ENCODE results near the gene LPCAT1.

Gene LPCAT1

GRCh38 chr5:1446602-1447343 lies 77.0 kb downstream of the LPCAT1 start:
- TF ChIP-seq, protein P1, sequence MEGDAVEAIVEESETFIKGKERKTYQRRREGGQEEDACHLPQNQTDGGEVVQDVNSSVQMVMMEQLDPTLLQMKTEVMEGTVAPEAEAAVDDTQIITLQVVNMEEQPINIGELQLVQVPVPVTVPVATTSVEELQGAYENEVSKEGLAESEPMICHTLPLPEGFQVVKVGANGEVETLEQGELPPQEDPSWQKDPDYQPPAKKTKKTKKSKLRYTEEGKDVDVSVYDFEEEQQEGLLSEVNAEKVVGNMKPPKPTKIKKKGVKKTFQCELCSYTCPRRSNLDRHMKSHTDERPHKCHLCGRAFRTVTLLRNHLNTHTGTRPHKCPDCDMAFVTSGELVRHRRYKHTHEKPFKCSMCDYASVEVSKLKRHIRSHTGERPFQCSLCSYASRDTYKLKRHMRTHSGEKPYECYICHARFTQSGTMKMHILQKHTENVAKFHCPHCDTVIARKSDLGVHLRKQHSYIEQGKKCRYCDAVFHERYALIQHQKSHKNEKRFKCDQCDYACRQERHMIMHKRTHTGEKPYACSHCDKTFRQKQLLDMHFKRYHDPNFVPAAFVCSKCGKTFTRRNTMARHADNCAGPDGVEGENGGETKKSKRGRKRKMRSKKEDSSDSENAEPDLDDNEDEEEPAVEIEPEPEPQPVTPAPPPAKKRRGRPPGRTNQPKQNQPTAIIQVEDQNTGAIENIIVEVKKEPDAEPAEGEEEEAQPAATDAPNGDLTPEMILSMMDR (IDR thresholded peaks at IDR 0.05; ENCODE audit: low read depth, low read length), result no peak
- H3K4me3 ChIP-seq (ENCODE audit: low read depth, low read length), result no peak overlapping the region

GRCh38 chr5:1445689-1446601 lies 77.8 kb downstream of the LPCAT1 start:
- TF ChIP-seq, protein P1 (IDR thresholded peaks at IDR 0.05; ENCODE audit: low read depth, low read length), result no peak
- no peak overlapping the region for H3K4me3 ChIP-seq (ENCODE audit: low read depth, low read length)

- TF ChIP-seq, protein P1 (IDR thresholded peaks at IDR 0.05; ENCODE audit: low read depth, low read length), result no peak
- no peak within 1 kb of the TSS for H3K4me3 ChIP-seq (ENCODE audit: low read depth, low read length)
Observed at GRCh38 chr5:1445313-1445688, 78.5 kb downstream of the LPCAT1 start, which contains the start of gene SLC6A3. SLC6A3 (minus strand) TSS chr5:1445440; CDS start chr5:1443197, 2,243 bp downstream.

DNA sequence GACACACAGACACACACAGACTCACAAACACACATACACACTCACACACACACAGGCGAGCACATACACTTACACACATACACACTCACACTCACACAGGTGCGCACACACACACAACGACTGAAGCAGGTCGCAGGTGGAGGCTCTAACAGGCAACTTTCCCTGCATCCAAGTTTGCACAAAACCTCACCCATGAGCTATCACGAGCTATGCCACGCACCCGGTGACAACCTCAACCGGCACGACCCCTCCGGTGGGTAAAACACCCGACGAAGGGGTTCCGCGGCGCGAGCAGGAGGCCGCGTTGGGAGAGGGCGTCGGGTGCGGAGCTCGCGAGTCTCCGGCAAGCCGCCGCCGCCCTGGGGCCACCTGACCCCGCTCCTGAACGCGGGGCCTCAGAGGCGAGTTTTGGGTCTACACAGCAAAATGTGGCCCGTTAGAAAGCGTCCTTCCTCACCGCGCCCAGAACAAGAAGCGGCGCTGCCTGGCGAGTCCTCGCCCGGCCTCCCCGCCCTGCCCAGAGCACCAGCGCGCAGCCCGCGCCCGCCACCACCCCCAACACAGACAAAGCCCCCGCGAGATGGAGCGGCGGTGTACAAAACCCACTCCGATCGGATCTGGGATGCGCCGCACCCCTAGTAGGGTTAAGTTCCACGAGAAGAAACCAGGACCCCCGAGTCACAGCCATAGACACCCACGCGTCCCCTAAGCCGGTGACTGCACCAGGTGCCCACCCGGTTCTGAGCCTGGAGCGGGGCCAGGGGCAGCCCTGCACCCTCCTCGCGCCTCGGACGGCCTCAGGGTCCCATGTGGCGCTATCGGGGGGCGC lies 79.2 kb downstream of the LPCAT1 start:
- no peak overlapping the region for H3K4me3 ChIP-seq (ENCODE audit: low read depth, low read length)
- TF ChIP-seq, protein P1 (IDR thresholded peaks at IDR 0.05; ENCODE audit: low read depth, low read length), result no peak

GRCh38 chr5:1443991-1444360 lies 79.8 kb downstream of the LPCAT1 start:
- TF ChIP-seq, protein P1 (IDR thresholded peaks at IDR 0.05; ENCODE audit: low read depth, low read length), result no peak
- no peak overlapping the region for H3K4me3 ChIP-seq (ENCODE audit: low read depth, low read length)

- H3K4me3 ChIP-seq (ENCODE audit: low read depth, low read length), result no peak overlapping the region
- TF ChIP-seq, protein P1 (IDR thresholded peaks at IDR 0.05; ENCODE audit: low read depth, low read length), result no peak
Observed at GRCh38 chr5:1443171-1443570, 80.6 kb downstream of the LPCAT1 start.

All from WI38 (cell line).